Measurements from ENCODE around the gene RPS2.

Gene RPS2

GRCh38 chr16:1982991-1983543 lies 18.4 kb upstream of the RPS2 start:
- no peak for DNase-seq (ENCODE audit: low read depth in 1 of 2, low spot score in 1 of 2)

GRCh38 chr16:1982013-1982433 lies 17.4 kb upstream of the RPS2 start:
- DNase-seq (ENCODE audit: low read depth in 1 of 2, low spot score in 1 of 2) = no peak

GRCh38 chr16:1981398-1981836 lies 16.8 kb upstream of the RPS2 start, which contains the start of gene NOXO1:
Gene NOXO1 (minus strand): TSS chr16:1981469. CDS start chr16:1981179, 290 bp downstream.
- no peak for DNase-seq (ENCODE audit: low read depth in 1 of 2, low spot score in 1 of 2)

- DNase-seq (ENCODE audit: low read depth in 1 of 2, low spot score in 1 of 2) = no peak
These were observed 16.1 kb upstream of the RPS2 start for GRCh38 chr16:1980770-1981087.

- no peak for DNase-seq (ENCODE audit: low read depth in 1 of 2, low spot score in 1 of 2)
These were observed 15.6 kb upstream of the RPS2 start for GRCh38 chr16:1980030-1980769.

GRCh38 chr16:1979271-1980029 lies 14.8 kb upstream of the RPS2 start:
- DNase-seq (ENCODE audit: low read depth in 1 of 2, low spot score in 1 of 2) = no peak

GRCh38 chr16:1978476-1979120 lies 14.0 kb upstream of the RPS2 start:
- no peak for DNase-seq (ENCODE audit: low read depth in 1 of 2, low spot score in 1 of 2)

GRCh38 chr16:1977875-1978268 lies 13.2 kb upstream of the RPS2 start:
- no peak for DNase-seq (ENCODE audit: low read depth in 1 of 2, low spot score in 1 of 2)

- no peak for DNase-seq (ENCODE audit: low read depth in 1 of 2, low spot score in 1 of 2)
These were observed 12.6 kb upstream of the RPS2 start for GRCh38 chr16:1976951-1977874.

GRCh38 chr16:1976216-1976520 lies 11.5 kb upstream of the RPS2 start:
- DNase-seq (ENCODE audit: low read depth in 1 of 2, low spot score in 1 of 2) = no peak

- no peak for DNase-seq (ENCODE audit: low read depth in 1 of 2, low spot score in 1 of 2)
These were observed 11.0 kb upstream of the RPS2 start for GRCh38 chr16:1975432-1976215.

GRCh38 chr16:1974157-1975070 lies 9.8 kb upstream of the RPS2 start:
- DNase-seq (ENCODE audit: low read depth in 1 of 2, low spot score in 1 of 2) = no peak

- DNase-seq (ENCODE audit: low read depth in 1 of 2, low spot score in 1 of 2) = no peak
These were observed 9.0 kb upstream of the RPS2 start for GRCh38 chr16:1973461-1974156.

- DNase-seq (ENCODE audit: low read depth in 1 of 2, low spot score in 1 of 2) = no peak
These were observed 7.9 kb upstream of the RPS2 start for GRCh38 chr16:1972490-1972877.

- DNase-seq (ENCODE audit: low read depth in 1 of 2, low spot score in 1 of 2) = peak; percentile 93 to 96
These were observed 7.3 kb upstream of the RPS2 start, which contains the start of gene TBL3 for GRCh38 chr16:1971796-1972489. Gene TBL3 (plus strand): TSS chr16:1972053. CDS start chr16:1972165, 112 bp downstream.

GRCh38 chr16:1968146-1968953 lies 3.7 kb upstream of the RPS2 start:
- DNase-seq (ENCODE audit: low read depth in 1 of 2, low spot score in 1 of 2) = no peak

- no peak for DNase-seq (ENCODE audit: low read depth in 1 of 2, low spot score in 1 of 2)
These were observed 1.8 kb upstream of the RPS2 start, which contains the start of gene RNF151 for GRCh38 chr16:1966460-1966859. Gene RNF151 (plus strand): TSS chr16:1966856. CDS start chr16:1966882, 26 bp downstream.
